Hepatocyte (in vitro differentiated cells): ENCODE results near the gene MFN1. TPM values are rescaled to one million over a fixed set of nuclear protein-coding genes. Genes with fewer than 3 reads are reported as not detected.

Experiments used
- DNase-seq: peaks from one replicate; pipeline ENCODE4 v3.0.0-alpha.2; 2016; ENCODE audit warnings: low spot score
- H2AFZ ChIP-seq: fragments of 200-600 bp; sonication (generic); 2 replicates; pipeline ENCODE4 v1.6.0; 2016; ENCODE audit warnings: antibody characterized with exemption, mild to moderate bottlenecking
- H3K27ac ChIP-seq: fragments of 200-600 bp; sonication (generic); 2 replicates; pipeline ENCODE4 v1.5.1; 2016; ENCODE audit warnings: mild to moderate bottlenecking
- H3K27me3 ChIP-seq: fragments of 200-600 bp; sonication (generic); 2 replicates; pipeline ENCODE4 v1.6.1; 2016
- H3K36me3 ChIP-seq: fragments of 200-600 bp; sonication (generic); replicated peaks from 2 replicates; pipeline ENCODE4 v1.5.1; 2016; ENCODE audit warnings: low read depth; ENCODE audit not compliant: insufficient read depth
- H3K4me1 ChIP-seq: fragments of 200-600 bp; sonication (generic); 2 replicates; pipeline ENCODE4 v1.5.1; 2016; ENCODE audit warnings: mild to moderate bottlenecking, moderate library complexity; ENCODE audit not compliant: insufficient read depth
- H3K4me2 ChIP-seq: fragments of 200-600 bp; sonication (generic); 2 replicates; pipeline ENCODE4 v1.6.0; 2016
- H3K4me3 ChIP-seq: fragments of 200-600 bp; sonication (generic); 2 replicates; pipeline ENCODE4 v1.5.1; 2016; ENCODE audit warnings: mild to moderate bottlenecking
- H3K79me2 ChIP-seq: fragments of 200-600 bp; sonication (generic); 2 replicates; pipeline ENCODE4 v1.6.0; 2017; ENCODE audit warnings: mild to moderate bottlenecking
- H3K9me2 ChIP-seq: fragments of 200-600 bp; sonication (generic); replicated peaks from 2 replicates; pipeline ENCODE4 v1.6.0; 2017; ENCODE audit warnings: mild to moderate bottlenecking; ENCODE audit not compliant: insufficient read depth
- H3K9me3 ChIP-seq: fragments of 200-600 bp; sonication (generic); 2 replicates; pipeline ENCODE4 v1.5.1; 2016; ENCODE audit warnings: low read depth, mild to moderate bottlenecking
- H4K20me1 ChIP-seq: fragments of 200-600 bp; sonication (generic); 2 replicates; pipeline ENCODE4 v1.6.0; 2016; ENCODE audit warnings: mild to moderate bottlenecking; ENCODE audit not compliant: insufficient read depth, poor library complexity, severe bottlenecking
- EZH2 ChIP-seq: fragments of 200-600 bp; sonication (generic); IDR thresholded peaks from 2 replicates; pipeline ENCODE4 v1.6.1; 2016; ENCODE audit warnings: antibody characterized with exemption, mild to moderate bottlenecking, borderline replicate concordance
- EZH2phosphoT487 ChIP-seq: fragments of 200-600 bp; sonication (generic); IDR thresholded peaks from one replicate; pipeline ENCODE4 v1.6.1; 2018; ENCODE audit warnings: antibody characterized with exemption, mild to moderate bottlenecking, low read depth, moderate library complexity; ENCODE audit not compliant: unreplicated experiment, severe bottlenecking
- WGBS: methylation state at CpG from one replicate; pipeline ENCODE4 v1.1.6; 2016; ENCODE audit warnings: low lambda C conversion rate; ENCODE audit errors: missing lambda C conversion rate; 5-methylcytosine and 5-hydroxymethylcytosine counted together
- polyA plus RNA-seq: library from polyadenylated mRNA; unstranded; fragments of >200 nt; fragmentation: Nextera tagmentation; extraction: Ambion mirVana; gene quantifications from 2 replicates; pipeline ENCODE4 v1.2.1, GENCODE V29; 2016
- total RNA-seq: library from RNA; depleted of rRNA; stranded (reverse); fragments of >200 nt; gene quantifications from 2 replicates; pipeline ENCODE4 v1.2.3, GENCODE V29; 2014
- TF ChIP-seq, protein P1 (sequence below): fragments of 200-600 bp; sonication (generic); IDR thresholded peaks from 2 replicates; pipeline ENCODE4 v1.5.1; 2016; ENCODE audit warnings: antibody characterized with exemption, mild to moderate bottlenecking; ENCODE audit not compliant: poor library complexity

Gene MFN1
- total and polyA plus RNA-seq, 2 experiments from 2014 or later = 15.9 to 29.6 TPM

DNA sequence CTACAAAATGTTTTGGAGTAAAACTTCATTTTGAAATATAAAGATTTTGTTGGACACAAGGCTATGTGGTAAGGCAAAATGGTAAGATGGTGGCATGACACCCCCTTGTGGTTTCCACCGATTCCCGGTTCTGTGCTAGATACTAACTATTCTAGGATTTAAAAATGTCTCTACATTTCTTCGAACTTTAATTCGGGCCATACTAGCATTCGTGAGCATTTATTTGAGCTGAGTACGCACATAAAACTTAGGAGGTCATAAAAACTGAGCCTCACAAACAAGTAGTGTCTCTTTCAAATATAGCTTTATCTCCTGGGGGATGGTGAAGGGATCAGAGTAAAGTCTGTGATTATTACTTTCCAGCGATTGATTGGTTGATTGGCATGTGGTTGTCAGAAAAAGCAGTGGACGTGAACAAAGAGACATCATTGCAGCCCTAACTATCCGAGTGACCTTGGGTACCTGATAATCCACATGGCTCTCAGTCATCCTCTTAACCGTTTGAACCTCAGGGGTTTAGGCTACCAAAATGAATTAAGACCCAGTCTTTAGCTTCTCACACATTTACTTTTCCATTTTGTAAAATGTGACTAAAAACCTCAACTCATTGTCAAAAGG, 25.7 kb upstream of the MFN1 start:
- H3K9me2 ChIP-seq = no peaks in the 10 kb centered on the region
- H3K36me3 ChIP-seq = no peaks in the 10 kb centered on the region
- H4K20me1 ChIP-seq = peaks cover 31% of the 10 kb centered on the region
- 29% methylated on average over 10 of the region's 10 CpGs for WGBS
- TF ChIP-seq EZH2 = no peak
- TF ChIP-seq, protein P1, sequence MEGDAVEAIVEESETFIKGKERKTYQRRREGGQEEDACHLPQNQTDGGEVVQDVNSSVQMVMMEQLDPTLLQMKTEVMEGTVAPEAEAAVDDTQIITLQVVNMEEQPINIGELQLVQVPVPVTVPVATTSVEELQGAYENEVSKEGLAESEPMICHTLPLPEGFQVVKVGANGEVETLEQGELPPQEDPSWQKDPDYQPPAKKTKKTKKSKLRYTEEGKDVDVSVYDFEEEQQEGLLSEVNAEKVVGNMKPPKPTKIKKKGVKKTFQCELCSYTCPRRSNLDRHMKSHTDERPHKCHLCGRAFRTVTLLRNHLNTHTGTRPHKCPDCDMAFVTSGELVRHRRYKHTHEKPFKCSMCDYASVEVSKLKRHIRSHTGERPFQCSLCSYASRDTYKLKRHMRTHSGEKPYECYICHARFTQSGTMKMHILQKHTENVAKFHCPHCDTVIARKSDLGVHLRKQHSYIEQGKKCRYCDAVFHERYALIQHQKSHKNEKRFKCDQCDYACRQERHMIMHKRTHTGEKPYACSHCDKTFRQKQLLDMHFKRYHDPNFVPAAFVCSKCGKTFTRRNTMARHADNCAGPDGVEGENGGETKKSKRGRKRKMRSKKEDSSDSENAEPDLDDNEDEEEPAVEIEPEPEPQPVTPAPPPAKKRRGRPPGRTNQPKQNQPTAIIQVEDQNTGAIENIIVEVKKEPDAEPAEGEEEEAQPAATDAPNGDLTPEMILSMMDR = peak; percentile 64
- peak; percentile 49 for DNase-seq
- H3K4me3 ChIP-seq = no peak overlapping the region
- H3K4me2 ChIP-seq = peak overlapping the region; percentile 93
- peaks cover 9% of the 10 kb centered on the region for H3K4me1 ChIP-seq
- peaks cover 32% of the 10 kb centered on the region for H3K79me2 ChIP-seq
- no peaks in the 10 kb centered on the region for H3K27me3 ChIP-seq
- H3K27ac ChIP-seq = peak overlapping the region; percentile 96
- peak overlapping the region; percentile 96 for H2AFZ ChIP-seq
- no peaks in the 10 kb centered on the region for H3K9me3 ChIP-seq

DNA sequence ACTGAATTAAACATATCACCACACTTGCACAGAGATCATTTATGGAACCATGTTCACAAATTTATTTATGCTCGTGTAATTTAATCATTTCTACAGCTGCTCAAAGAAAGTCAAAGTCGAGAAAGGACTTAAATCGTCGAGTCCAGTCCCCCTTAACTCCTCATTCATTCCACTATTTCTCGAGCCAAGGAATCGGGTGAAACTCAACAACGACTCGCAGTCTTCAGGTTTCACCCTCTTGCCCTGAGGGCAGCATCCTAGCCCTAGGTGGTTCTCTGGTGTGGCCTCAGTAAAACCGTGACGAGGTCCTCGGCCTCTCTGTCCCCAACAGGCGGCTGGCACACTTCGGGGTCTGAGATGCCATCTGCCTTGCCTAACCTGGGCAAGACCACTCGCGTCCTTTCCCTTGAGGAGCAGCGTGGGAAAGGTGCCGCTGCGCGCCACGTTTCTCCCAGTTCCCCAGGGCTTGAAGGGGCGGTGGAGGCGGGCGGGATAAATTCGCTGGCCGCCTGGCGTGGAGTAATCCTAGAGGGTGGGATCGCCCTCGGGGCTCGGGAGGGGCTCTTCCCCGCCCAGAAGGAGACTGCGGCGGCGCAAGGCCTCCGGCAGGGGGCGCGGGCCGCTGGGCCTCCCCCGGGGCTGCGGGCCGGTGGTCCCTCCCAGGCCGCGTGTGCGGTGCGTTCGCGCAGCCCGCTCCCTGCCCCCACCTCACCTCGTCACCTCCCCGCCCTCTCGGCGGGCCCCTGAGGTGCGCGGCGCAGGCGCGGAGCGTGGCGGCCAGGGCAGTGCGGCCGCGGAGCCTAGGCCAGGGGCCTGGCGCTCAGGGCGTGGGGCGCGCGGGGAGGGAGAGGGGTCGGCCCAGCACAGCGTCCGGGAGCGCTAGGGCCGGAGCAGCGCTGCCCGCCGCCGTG, 25.0 kb upstream of the MFN1 start, which contains the start of gene ZNF639:
Gene ZNF639 (plus strand): TSS at position 746 of the 911 bp plus-strand sequence. CDS start 5,263 bp downstream, outside the sequence.
- peak within 1 kb of the TSS; percentile 83 for H3K4me3 ChIP-seq
- H3K36me3 ChIP-seq = no peaks in the 10 kb centered on the region
- no peaks in the 10 kb centered on the region for H3K27me3 ChIP-seq
- H4K20me1 ChIP-seq = peaks cover 39% of the 10 kb centered on the region
- peaks cover 40% of the 10 kb centered on the region for H3K79me2 ChIP-seq
- H3K9me2 ChIP-seq = no peaks in the 10 kb centered on the region
- H2AFZ ChIP-seq = peak within 1 kb of the TSS; percentile 96
- H3K27ac ChIP-seq = peak within 1 kb of the TSS; percentile 96
- peaks cover 9% of the 10 kb centered on the region for H3K4me1 ChIP-seq
- 4% methylated on average over 24 of the region's 75 CpGs for WGBS
- TF ChIP-seq, protein P1 = peak; percentile 79
- no peak for TF ChIP-seq EZH2phosphoT487
- peak; percentile 95 for DNase-seq
- H3K9me3 ChIP-seq = no peaks in the 10 kb centered on the region
- peak within 1 kb of the TSS; percentile 93 for H3K4me2 ChIP-seq

DNA sequence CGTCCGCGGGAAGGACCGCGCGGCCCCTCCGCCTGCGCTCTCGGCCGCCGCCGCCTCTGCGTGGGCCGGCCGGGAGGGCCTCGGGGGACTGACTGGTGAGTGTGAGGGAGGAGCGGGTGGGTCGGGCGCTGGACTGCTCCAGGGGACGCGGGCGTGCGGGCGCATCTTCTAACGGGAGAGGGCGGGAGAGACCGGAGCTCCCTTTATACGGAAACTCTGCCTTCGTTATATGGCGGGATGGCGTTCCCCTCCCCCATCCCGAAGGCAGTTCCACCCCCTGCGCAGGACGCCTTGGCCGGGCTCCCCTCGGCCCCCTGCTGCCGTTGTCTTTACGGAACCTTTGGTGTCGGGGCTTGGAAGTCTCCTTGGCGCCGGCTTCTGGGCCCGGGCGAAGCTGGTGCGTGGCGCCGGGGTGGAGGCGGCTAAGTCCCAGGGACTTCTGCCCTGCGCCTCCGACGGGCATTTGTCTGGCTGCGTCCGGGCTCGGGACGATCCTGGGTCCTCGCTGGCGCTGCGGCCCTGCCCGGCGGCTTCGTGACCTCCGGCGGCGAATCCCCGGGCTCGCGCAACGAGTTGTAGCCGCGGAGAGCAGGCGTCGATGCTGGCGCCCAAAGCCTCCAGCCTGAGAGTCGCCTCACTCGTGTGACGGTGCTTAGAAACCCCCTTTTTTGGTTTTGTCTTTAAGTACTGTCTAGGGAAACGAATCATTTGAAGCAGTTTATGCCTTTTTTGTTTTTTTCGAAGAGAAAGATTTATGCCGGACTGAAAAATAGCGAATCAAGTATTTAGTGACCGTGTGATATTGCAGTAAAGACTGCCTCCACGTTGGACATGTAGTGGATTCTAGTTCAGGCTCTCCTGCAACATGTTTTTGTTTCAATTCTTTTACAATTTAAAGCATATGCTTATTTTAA, 24.1 kb upstream of the MFN1 start:
- H3K27ac ChIP-seq = peak overlapping the region; percentile 96
- peak overlapping the region; percentile 93 for H3K4me2 ChIP-seq
- no peaks in the 10 kb centered on the region for H3K9me2 ChIP-seq
- H3K79me2 ChIP-seq = peaks cover 49% of the 10 kb centered on the region
- H3K4me1 ChIP-seq = peaks cover 9% of the 10 kb centered on the region
- H2AFZ ChIP-seq = peak overlapping the region; percentile 96
- whole genome bisulfite sequencing = under 1% methylated on average over 55 of the region's 81 CpGs
- H3K9me3 ChIP-seq = no peaks in the 10 kb centered on the region
- TF ChIP-seq EZH2phosphoT487 = no peak
- TF ChIP-seq, protein P1 = no peak
- TF ChIP-seq EZH2 = no peak
- no peaks in the 10 kb centered on the region for H3K36me3 ChIP-seq
- peak; percentile 84 for DNase-seq
- peaks cover 44% of the 10 kb centered on the region for H4K20me1 ChIP-seq
- peak overlapping the region; percentile 83 for H3K4me3 ChIP-seq
- no peaks in the 10 kb centered on the region for H3K27me3 ChIP-seq
